NCI-H1105 (cell line): ENCODE results near the gene ADIPOQ.
"Not testable (repeated sequence)": the region's sequence is repeated elsewhere in the genome, so short reads cannot be mapped to it uniquely, and the experiment has no call there.

Source experiments
- DNase-seq: peaks from one replicate; lab custom pipeline; 2025; lab: John Stamatoyannopoulos, UW

ADIPOQ gene

DNA sequence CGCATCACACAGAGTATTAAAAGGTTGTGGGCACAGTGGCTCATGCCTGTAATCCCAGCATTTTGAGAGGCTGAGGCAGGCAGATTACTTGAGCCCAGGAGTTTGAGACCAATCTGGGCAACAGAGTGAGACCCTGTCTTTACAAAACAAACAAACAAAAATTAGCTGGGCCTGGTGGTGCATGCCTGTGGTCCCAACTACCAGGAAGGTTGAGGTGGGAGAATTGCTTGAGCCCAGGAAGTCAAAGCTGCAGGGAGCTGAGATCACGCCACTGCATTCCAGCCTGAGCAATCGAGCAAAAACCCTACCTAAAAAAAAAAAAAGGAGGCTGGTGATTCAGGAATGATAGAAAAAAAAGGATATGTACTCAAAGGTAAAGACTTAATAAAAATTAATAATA lies 59.6 kb downstream of the ADIPOQ start:
- no peak for DNase-seq

DNA sequence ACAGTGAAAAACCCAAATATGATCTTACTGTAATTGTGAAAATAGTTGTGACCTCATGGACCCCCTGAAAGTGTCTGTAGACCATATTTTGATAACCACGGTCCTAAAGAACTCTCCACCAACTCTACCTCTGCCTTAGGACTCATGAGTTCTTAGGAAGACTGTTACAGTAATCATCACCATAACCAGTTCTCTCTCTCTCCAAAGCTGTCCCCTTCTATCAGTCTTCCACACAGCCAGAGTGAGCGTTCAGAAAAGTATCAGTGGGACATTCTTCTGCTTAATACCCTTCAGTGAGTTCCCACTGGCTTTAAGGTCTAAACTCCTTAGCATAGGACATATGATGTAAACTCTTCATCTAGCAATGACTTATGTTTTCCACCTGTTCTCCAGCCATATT lies 60.2 kb downstream of the ADIPOQ start:
- no peak for DNase-seq

DNA sequence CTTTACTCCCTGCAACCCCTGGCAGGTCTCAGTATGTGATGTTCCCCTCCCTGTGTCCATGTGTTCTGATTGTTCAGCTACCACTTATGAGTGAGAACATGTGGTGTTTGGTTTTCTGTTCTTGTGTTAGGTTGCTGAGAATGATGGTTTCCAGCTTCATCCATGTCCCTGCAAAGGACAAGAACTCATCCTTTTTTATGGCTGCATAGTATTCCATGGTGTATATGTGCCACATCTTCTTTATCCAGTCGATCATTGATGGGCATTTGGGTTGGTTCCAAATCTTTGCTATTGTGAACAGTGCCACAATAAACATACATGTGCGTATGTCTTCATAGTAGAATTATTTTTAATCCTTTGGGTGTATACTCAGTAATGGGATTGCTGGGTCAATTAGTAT lies 61.2 kb downstream of the ADIPOQ start:
- DNase-seq: not testable (repeated sequence)

DNA sequence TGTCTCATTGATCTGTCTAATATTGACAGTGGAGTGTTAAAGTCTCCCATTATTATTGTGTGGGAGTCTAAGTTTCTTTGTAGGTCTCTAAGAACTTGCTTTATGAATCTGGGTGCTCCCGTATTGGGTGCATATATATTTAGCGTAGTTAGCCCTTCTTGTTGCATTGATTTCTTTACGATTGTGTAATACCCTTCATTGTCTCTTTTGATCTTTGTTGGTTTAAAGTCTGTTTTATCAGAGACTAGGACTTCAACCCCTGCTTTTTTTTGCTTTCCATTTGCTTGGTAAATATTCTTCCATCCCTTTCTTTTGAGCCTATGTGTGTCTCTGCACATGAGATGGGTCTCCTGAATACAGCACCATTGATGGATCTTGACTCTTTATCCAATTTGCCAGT lies 64.6 kb downstream of the ADIPOQ start:
- not testable (repeated sequence) for DNase-seq
